Measurements from ENCODE around the gene POLE3. TPM values are rescaled to one million over a fixed set of nuclear protein-coding genes. Genes with fewer than 3 reads are reported as not detected.

The POLE3 gene
- total and polyA plus RNA-seq, 9 of the 15 experiments (the other 6 are each of a cell fraction or from before 2014, with no cell fraction given): 52.6 to 179 (median 110) TPM

- no peak for TF ChIP-seq ZNF407 (IDR thresholded peaks at IDR 0.05; ENCODE audit: low read depth)
- peak; percentile 100 for TF ChIP-seq VEZF1 (CRISPR knock-in tag; IDR thresholded peaks at IDR 0.05)
- TF ChIP-seq ID3 (CRISPR knock-in tag; IDR thresholded peaks at IDR 0.05): no peak
- no peak for TF ChIP-seq ID3 (tag; IDR thresholded peaks at IDR 0.05)
- no peak for TF ChIP-seq ZNF644 (tag; IDR thresholded peaks at IDR 0.05; ENCODE audit: low read depth)
- no peak for TF ChIP-seq CLOCK (CRISPR knock-in tag; IDR thresholded peaks at IDR 0.05; ENCODE audit: borderline replicate concordance)
- no peak for TF ChIP-seq ZNF586 (CRISPR knock-in tag; conservative IDR thresholded peaks at IDR 0.05)
- no peak for TF ChIP-seq ZNF695 (CRISPR knock-in tag; IDR thresholded peaks at IDR 0.05)
- TF ChIP-seq MTA3 (IDR thresholded peaks at IDR 0.05; ENCODE audit: borderline replicate concordance): peak; percentile 84; the same call in 1 of the 2 replicates
- peak; percentile 81 for TF ChIP-seq ATF7 (IDR thresholded peaks at IDR 0.05)
- no peak for TF ChIP-seq TRIM24 (IDR thresholded peaks at IDR 0.05)
- no peak for TF ChIP-seq CBFB (CRISPR knock-in tag; IDR thresholded peaks at IDR 0.05)
- no peak for TF ChIP-seq HNRNPK (IDR thresholded peaks at IDR 0.05; ENCODE audit: low read depth, low read length, poor library complexity, severe bottlenecking)
- TF ChIP-seq NR2C2 (CRISPR knock-in tag; IDR thresholded peaks at IDR 0.05): 0 out of 2 replicates have a peak, but pooled peaks have one; percentile 67
- peak; percentile 84 for TF ChIP-seq NR2C2 (tag; IDR thresholded peaks at IDR 0.05)
Observed at GRCh38 chr9:113401027-113401792, 9.3 kb downstream of the POLE3 start, which contains the start of gene ALAD (continued).
